Activated T-cell treated with anti-CD3 and anti-CD28 coated beads for 4 hours (primary cell): ENCODE results near the gene SPAST.
"Not testable (repeated sequence)": the region's sequence is repeated elsewhere in the genome, so short reads cannot be mapped to it uniquely, and the experiment has no call there.

Experiments
- DNase-seq: peaks from one replicate; pipeline ENCODE4 v3.0.0-alpha.2; 2020

SPAST gene

DNA sequence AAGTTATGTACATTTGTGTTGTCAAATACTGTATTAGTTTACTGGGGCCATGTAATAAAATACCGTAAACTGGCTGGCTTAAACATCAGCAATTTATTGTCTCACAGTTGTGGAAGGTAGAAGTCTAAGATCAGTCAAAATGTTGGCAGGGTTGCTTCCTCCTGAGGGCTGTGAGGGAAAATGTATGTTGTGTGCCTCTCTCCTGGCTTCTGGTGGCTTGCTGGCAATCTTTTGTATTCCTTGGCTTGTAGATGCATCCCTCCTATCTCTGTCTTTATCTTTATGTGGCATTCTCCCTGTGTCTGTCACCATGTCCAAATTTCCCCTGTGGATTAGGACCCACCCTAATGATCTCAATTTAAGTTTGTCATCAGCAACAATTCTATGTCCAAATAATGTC, 65.3 kb downstream of the SPAST start:
- DNase-seq, result no peak

DNA sequence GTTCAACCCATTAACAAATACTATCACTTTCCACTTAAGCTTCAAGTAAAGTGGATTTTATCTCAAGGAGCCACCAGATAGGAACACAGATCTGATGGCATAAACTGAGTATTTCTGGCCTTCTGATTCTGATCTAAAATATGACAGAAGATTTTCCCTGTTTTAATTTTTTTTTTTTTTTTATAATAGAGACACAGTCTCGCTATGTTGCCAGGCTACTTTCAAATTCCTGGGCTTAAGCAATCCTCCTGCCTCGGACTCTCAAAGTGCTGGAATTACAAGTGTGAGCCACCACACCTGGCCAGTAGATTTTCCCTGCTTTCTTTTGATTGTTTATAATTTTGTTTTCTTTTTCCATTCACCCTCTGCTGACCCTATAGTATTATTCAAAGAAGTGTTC, 65.7 kb downstream of the SPAST start:
- no peak for DNase-seq

DNA sequence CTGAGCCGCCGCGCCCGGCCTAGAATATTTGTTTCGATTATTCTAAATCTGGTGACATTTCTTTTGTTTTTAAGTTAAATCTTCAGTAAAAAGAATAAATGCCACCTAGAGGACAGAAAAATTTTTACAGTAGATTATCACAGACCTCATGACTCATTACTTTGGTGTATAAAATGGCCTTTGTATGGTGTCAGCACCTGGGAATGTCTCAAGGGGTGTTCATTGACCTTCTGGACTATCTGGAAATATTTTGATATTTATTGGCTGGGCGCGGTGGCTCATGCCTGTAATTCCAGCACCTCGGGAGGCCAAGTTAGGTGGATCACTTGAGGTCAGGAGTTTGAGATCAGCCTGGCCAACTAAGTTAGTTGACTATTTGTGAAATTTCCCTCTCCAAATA, 72.1 kb downstream of the SPAST start:
- no peak for DNase-seq

DNA sequence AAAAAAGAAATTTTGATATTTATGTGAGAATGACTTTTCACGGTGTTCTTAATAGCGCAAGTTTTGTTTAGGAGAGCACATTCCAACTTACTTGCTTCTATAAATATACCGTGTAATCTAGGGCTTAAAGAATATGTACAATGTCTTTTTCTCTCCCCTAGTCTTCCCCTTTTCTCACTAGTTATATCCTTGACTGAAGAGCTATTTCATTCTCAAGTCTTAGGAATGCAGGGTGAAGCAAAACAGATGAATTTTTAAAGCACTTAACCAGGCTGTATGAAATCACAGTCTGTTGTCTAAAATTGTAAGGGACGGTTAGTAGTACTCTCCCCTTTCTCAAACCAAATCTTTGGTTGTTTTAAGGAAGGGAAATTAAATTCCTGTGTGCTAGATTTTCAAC, 72.7 kb downstream of the SPAST start:
- DNase-seq, result no peak

DNA sequence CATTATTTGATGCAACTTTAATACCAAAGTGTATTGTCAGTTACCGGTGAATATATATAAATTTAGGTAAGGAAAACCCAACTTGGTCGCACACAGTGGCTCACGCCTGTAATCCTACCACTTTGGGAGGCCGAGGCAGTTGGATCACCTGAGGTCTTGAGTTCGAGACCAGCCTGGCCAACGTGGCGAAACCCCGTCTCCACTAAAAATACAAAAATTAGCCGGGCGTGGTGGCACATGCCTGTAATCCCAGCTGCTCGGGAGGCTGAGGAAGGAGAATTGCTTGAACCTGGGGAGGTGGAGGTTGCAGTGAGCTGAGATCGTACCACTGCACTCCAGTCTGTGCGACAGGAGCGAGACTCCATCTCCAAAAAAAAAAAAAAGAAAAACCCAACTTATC, 88.2 kb downstream of the SPAST start:
- DNase-seq, result not testable (repeated sequence)

DNA sequence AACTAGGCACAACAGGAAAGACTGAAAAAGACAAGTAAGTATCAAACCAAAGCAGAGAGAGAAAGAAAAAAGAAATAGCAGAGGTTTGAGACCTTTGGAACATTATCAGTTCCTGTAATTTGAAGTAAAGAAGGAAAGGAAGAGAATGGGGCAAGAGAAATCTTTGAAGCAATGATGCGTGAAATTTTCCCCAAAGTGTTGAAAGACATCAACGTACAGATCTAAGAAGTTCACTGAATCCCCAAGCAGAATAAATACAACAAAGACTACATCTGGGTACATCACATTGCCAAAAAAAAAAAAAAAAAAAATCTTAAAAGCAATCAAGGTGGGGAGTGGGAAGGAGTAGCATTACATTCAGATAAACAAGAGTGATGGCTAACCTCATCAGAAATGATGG, 96.3 kb downstream of the SPAST start:
- DNase-seq, result no peak

DNA sequence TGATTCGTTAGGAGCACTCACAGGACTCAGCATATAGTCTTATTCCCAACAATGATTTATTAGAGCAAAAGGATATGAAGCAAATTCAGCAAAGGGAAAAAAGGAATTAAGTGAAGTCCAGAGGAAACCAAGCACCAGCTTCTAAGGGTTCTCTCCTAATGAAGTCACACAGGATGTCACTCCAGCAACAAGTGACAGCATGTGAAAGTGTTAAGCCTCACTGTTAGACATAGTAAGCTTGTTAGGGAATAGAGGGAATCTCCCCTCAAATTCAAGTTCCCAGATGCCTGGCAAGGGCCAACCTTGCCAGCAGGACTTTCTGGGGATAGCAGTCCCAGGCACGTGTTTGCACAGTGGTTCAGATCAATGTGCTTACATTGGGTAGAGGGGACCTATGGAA, 97.9 kb downstream of the SPAST start:
- no peak for DNase-seq

DNA sequence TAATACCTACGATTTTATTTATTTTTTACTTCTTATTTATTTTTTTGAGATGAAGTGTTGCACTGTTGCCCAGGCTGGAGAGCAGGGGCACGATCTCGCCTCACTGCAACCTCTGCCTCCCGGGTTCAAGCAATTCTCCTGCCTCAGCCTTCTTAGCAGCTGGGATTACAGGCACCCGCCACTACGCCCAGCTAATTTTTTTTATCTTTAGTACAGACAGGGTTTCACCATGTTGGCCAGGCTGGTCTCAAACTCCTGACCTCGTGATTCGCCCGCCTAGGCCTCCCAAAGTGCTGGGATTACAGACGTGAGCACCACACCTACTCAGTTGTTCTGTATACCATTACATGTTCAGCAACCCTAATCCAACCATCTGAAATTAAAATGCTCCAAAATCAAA, 100.9 kb downstream of the SPAST start:
- not testable (repeated sequence) for DNase-seq

DNA sequence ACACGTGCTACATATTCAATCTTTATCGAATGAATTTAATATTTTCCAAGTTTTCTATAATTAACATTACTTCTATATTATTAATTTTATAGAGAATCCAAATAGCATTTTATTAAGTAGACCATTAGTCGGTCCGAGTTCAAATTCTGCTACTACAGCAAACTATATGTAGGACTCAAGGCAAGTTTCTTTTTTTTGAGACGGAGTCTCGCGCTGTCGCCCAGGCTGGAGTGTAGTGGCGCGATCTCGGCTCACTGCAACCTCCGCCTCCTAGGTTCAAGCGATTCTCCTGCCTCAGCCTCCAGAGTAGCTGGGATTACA, 101.6 kb downstream of the SPAST start:
- not testable (repeated sequence) for DNase-seq

DNA sequence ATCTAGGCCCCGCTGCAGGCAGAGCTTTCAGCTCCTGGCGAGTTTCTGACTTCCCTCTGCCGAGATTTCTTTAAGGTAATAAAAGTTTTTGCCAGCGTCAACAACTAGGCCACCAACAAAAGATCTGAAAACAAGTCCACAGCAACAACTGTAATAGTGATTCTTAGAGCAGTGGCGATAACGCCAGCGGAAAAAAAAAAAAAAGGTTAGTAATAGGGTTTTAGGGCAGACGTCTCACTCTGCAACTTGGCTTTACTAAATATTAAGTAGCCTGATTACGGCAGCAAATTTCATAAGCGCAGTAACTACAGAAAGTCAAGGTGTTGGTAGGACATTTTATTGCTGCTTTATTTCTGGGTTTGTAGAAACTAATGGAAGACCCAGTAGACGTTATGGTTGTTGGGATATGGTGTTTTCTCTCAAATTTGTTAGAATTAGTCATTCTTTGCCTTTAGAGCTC, 102.8 kb downstream of the SPAST start:
- DNase-seq, result no peak

DNA sequence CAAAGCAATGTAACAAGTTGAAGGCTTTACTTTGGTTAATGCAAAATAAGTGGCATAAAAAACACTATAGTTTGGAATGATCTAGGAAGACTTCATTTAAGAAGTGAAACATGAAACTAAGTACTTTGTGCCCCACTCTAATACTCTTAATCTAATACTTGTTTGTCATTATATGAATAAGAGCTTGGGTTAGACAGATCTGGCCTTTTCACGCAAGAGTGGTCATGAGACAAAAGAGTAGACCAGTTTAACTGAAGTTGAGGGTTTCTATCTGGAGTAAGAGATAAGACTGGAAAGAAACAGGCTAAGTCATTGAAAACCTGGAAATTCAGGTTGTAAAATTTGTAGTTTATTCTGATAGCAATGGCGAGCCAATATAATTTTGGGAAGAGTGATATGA, 105.2 kb downstream of the SPAST start:
- no peak for DNase-seq

DNA sequence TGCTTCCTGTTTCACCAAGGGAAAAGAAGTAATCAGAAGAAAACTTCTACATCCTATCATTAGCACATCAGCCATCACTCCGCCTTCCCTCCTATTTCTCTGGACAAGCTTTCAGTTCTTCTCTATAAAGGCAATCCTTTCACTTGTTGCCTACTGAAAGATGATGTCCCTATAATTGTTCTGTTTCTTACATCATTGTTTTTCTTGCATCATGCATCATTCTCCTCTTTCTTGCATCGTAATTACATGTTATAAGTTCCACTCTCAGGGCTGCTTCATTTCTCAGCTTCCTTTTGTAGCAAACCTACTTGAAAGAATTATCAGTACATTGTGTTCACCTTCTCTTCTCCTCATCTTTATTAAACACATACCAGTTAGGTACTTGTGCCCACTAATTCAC, 109.5 kb downstream of the SPAST start:
- no peak for DNase-seq

DNA sequence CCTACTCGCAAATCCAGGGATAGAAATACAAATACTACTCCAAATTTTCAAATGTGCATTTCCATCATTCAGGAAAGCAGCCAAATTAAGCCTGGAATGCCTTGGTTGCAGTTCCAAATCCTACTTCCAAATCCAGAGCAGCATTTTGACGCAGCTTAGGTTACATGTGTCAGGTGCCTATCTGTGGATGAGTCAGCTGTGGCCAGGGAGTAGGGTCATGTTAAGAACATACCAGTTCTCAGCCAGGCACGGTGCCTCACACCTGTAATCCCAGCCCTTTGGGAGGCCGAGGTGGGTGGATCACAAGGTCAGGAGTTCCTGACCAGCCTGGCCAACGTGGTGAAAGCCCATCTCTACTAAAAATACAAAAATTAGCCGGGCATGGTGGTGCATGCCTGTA, 119.3 kb downstream of the SPAST start:
- DNase-seq, result no peak

DNA sequence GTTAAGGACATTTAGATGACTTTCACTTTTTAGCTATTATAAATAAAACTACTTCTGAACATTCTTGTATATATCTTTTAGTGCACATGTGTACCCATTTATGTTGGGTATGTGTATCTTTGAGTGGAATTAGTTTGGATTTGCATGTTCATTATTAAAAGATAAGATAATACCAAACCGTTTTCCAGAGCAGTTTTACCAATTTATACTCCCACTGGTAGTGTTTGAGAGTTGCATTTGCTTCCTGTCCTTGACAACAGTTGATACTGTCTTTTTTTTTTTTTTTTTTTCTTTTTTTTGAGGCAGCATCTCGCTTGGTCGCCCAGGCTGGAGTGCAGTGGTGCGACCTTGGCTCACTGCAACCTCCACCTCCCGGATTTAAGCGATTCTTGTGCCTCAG, 125.7 kb downstream of the SPAST start:
- DNase-seq, result no peak

DNA sequence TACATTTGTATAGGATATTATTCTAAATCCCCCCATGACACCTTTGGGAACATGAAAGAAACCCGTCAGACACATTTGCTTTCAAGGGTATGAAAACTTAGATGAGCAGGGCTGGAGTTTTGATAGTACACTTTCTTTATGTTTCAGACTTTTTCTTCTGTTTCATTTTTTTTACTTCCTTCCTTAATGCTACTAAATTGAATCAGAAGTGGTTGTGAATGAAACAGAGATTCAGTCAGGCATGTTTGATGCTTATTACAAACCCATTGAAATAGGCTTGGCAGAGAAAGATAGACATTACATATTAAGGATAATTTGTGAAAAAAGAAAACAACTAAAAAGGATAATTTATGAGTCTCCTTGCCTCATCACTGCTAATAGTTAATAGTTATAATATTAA, 129.1 kb downstream of the SPAST start:
- DNase-seq, result no peak

DNA sequence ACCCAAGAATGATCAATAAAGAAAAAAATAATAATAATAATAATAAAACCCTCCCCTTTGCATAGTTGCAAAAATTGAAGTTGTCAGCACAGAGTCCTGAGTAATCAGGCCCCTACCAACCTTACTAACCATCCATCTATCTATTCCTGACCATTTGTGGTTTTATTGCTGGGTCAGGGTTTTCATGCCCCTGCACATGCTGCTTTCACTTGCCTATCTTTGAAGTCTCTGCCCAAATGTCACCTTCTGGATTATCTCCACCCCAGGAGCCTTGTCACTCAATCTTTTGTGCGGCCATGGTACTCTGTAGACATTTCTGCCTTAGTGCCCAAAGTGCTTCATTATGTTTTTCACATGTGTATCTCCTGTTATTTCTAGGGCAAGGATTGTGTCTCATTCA, 137.5 kb downstream of the SPAST start:
- DNase-seq, result no peak

DNA sequence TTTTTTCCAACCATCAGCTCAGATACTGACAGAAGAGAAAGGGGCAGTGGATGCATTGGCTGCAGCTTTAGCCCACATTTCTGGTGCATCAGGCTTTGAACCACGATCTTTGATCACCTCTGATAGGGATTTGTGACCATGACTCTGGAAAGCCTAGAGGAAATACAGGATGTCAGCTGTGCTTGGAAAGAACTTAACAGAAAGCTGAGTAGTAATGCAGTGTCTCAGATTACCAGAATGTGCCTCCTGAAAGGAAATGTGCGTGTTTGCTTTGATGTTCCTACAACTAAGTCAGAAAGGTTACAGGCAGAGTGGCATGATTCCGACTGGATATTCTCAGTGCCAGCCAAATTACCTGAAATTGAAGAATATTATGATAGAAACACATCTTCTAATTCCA, 140.1 kb downstream of the SPAST start:
- DNase-seq, result not testable (repeated sequence)
